ENCODE data around the gene ELOVL6. TPM values are rescaled to one million over a fixed set of nuclear protein-coding genes. Genes with fewer than 3 reads are reported as not detected.
"Not testable (repeated sequence)": the region's sequence is repeated elsewhere in the genome, so short reads cannot be mapped to it uniquely, and the experiment has no call there.

ELOVL6 gene
- total RNA-seq, 4 donors from 2014 or later = 2.1 to 4.1 (median 3.3) TPM

DNA sequence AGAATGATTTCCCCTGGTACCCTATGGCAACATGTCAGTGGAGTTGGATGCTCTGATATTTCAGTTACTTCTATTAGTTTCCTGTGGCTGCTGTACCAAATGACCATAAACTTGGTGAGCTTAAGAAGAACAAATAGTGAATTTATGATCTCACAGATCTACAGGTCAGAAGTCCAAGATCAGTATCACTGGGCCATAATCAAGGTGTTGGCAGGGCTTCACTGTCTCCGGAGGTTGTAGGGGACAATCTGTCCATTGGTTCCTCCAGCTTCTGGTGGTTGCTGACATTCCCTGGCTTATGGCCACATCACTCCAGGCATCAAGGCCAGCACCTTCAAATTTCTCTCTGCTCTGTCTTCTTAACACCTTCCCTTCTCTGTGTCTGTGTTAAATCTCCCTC is 37.9 kb upstream of the ELOVL6 start:
- no peak for DNase-seq
- 94 to 100% methylated on average over 1 of the region's 1 CpG for WGBS, 2 donors
- intact Hi-C loops (cut with DNase I) = no loop called here

DNA sequence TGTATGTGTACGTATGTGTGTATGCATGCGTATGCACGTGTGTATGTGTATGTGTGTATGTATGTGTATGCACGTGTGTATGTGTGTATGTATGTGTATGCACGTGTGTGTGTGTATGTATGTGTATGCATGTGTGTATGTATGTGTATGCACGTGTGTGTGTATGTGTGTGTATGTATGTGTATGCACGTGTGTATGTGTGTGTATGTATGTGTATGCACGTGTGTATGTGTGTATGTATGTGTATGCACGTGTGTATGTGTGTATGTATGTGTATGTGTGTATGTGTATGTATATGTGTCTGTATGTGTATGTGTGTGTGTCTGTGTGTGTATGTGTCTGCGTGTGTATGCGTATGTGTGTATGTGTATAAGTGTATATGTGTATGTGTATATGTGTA is 35.2 kb upstream of the ELOVL6 start:
- H3K27me3 ChIP-seq; H3K4me3 ChIP-seq (replicated peaks in 1 of 3); DNase-seq; H3K27ac ChIP-seq; H3K4me1 ChIP-seq; H3K9me3 ChIP-seq; intact Hi-C loops (cut with DNase I); H3K36me3 ChIP-seq: not testable (repeated sequence)
- 75 to 83% methylated on average over 11 of the region's 11 CpGs for WGBS, 2 donors

More for the DNA sequence above, 37.9 kb upstream of the ELOVL6 start:
- Histone ChIP-seq H3K27ac (no peak overlapping the region), H3K27me3 (no peaks in the 10 kb centered on the region), H3K36me3 (no peaks in the 10 kb centered on the region), H3K4me3 (replicated peaks in 1 of 3) (no peak overlapping the region), H3K4me1 (no peaks in the 10 kb centered on the region), H3K9me3 (no peaks in the 10 kb centered on the region)
- TF ChIP-seq, protein P1, sequence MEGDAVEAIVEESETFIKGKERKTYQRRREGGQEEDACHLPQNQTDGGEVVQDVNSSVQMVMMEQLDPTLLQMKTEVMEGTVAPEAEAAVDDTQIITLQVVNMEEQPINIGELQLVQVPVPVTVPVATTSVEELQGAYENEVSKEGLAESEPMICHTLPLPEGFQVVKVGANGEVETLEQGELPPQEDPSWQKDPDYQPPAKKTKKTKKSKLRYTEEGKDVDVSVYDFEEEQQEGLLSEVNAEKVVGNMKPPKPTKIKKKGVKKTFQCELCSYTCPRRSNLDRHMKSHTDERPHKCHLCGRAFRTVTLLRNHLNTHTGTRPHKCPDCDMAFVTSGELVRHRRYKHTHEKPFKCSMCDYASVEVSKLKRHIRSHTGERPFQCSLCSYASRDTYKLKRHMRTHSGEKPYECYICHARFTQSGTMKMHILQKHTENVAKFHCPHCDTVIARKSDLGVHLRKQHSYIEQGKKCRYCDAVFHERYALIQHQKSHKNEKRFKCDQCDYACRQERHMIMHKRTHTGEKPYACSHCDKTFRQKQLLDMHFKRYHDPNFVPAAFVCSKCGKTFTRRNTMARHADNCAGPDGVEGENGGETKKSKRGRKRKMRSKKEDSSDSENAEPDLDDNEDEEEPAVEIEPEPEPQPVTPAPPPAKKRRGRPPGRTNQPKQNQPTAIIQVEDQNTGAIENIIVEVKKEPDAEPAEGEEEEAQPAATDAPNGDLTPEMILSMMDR (IDR thresholded peaks at IDR 0.05) = no peak
- no peak for TF ChIP-seq POLR2A (IDR thresholded peaks at IDR 0.05)

DNA sequence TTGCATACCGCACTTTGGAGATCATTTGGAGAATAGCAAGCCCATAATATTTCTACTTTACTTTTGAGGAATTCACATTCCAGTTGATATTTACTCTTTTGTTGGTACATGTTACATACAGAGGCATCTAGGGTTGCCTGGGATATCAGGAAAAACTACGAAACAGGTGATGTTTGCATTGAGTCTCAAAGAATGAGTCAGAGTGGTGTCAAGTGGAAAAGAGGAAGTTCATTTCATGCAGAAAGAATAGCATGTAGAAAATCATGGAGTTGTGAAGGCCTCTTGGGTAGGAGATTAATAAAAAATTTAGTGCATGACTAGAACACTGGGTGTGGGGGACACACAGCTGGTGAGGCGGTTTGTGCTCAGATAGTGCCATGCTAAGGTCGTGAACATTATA is 33.5 kb upstream of the ELOVL6 start:
- Histone ChIP-seq H3K27me3 (no peaks in the 10 kb centered on the region), H3K4me3 (replicated peaks in 1 of 3) (no peak overlapping the region), H3K36me3 (no peaks in the 10 kb centered on the region), H3K4me1 (no peaks in the 10 kb centered on the region), H3K27ac (no peak overlapping the region), H3K9me3 (no peaks in the 10 kb centered on the region)
- intact Hi-C loops (cut with DNase I) = no loop called here
- DNase-seq = no peak
- 88% methylated on average over 4 of the region's 4 CpGs for whole genome bisulfite sequencing, 2 donors
- no peak for TF ChIP-seq POLR2A (IDR thresholded peaks at IDR 0.05)
- TF ChIP-seq, protein P1 (IDR thresholded peaks at IDR 0.05) = no peak

DNA sequence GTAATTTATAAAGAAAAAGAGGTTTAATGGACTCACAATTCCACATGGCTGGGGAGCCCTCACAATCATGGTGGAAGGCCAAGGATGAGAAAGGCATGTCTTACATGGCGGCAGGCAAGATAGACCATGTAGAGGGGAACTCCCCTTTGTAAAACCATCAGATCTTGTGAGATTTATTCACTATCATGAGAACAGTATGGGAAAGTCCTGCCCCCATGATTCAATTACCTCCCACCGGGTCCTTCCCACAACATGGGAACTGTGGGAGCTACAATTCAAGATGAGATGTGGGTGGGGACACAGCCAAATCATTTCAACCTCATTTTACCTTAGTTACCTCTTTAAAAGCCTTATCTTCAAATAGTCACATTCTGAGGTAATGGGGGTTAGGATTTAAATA is 30.9 kb upstream of the ELOVL6 start:
- DNase-seq = no peak
- TF ChIP-seq, protein P1 (IDR thresholded peaks at IDR 0.05) = no peak
- no peak for TF ChIP-seq POLR2A (IDR thresholded peaks at IDR 0.05)
- 90 to 92% methylated on average over 2 of the region's 2 CpGs for WGBS, 2 donors
- Histone ChIP-seq H3K9me3 (no peaks in the 10 kb centered on the region), H3K36me3 (no peaks in the 10 kb centered on the region), H3K27me3 (no peaks in the 10 kb centered on the region), H3K4me1 (no peaks in the 10 kb centered on the region), H3K4me3 (replicated peaks in 1 of 3) (no peak overlapping the region), H3K27ac (no peak overlapping the region)
- intact Hi-C loops (cut with DNase I) = no loop called here

DNA sequence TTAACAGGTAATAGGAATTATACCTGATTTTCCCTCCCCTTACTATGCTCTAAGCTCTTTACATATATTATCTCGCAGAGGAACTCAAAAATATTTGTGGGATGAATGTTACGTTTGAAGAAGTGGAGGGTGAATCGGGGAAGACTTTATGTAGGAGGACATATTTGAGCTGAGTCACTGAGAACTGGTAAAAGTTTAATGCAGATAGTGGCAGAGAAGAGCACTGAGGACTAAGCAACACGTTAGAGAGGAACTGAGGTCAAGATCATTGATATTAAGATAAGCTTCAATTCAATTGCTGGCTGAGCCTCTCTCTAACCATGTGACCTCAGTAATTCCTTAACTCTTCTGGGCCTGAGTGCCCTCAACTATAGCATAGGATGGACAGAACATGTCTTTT is 26.4 kb upstream of the ELOVL6 start:
- 20 to 46% methylated on average over 4 of the region's 4 CpGs for WGBS, 2 donors

More for the DNA sequence above, 26.4 kb upstream of the ELOVL6 start:
- Histone ChIP-seq H3K36me3 (no peaks in the 10 kb centered on the region), H3K4me1 (no peaks in the 10 kb centered on the region), H3K27me3 (no peaks in the 10 kb centered on the region), H3K9me3 (no peaks in the 10 kb centered on the region), H3K27ac (no peak overlapping the region), H3K4me3 (replicated peaks in 1 of 3) (no peak overlapping the region)
- no peak for DNase-seq
- TF ChIP-seq, protein P1 (IDR thresholded peaks at IDR 0.05) = no peak
- no peak for TF ChIP-seq POLR2A (IDR thresholded peaks at IDR 0.05)
- intact Hi-C loops (cut with DNase I) = no loop called here

Measured in thyroid gland (tissue), 4 donors.